Inflammatory macrophage (primary cell): ENCODE measurements around the gene GPR39.

ENCODE experiments used
- DNase-seq, 2 donors: peaks; one replicate each; pipeline ENCODE4 v3.0.0-alpha.2; 2020 to 2022

The GPR39 gene

DNA sequence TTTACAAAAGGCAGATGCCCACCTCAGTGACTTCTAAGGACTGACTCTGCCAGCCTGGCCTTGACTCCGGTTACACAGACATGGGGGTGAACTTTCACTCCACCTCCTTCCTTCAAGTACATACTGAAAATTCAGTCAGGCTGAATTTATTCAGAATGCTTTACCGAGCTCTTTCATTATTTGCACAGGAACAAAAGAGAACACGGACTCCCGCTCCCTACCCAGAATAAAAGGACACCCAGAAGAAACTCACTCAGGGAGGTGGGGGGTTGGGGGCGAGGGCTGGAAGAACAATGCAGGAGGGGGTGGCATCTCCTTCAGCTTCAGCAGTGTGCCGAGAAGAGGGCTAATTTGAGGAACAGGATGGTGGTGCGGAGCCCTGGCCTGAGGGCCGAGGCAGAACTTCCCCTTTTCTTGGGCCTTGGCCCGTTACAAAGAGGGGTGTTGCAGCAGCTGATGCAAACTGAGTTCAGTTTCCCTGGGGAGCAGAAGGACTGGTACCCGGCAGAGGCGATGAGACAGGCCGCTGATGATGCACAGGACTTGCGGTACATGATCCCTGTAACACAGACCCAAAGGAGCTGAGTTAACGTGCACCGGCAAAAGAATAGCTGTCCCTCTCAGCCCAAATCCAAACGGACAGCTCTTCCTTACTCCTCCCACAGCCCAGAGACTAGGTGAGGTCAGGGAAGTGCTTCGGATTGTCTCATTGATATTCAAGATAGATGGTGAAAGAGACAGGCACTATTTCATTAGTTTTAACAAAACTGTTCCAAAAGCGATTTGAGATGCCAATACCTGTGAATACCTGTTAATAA is 229.3 kb downstream of the GPR39 start:
- peak; percentile 59 to 60 for DNase-seq

DNA sequence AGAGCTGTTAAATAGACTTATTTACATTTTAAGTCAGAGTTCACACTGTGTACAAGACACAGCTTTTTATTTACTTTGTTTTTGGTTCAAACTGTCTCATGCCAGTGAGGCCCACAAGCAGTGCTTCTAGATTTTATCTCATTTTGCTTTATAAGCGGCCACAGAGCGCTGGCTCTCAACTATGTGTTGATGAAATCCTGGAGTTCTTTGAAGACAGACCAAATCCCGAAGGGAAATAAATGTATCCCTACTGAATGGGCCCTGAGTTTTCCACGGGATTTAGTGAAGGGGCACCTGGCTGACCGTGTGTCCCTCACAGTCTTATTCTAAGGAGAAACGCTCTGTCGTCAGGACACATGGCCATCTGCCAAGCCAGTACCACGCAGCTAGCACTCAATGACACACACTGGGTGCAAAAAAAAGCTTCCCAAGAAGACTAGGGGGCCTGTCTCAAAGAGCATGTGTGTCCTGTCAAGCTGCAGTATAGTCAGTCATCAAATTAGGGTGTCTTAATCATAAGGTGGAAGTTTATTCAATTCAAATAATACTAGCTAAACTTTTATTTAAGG is 230.0 kb downstream of the GPR39 start:
- no peak for DNase-seq

DNA sequence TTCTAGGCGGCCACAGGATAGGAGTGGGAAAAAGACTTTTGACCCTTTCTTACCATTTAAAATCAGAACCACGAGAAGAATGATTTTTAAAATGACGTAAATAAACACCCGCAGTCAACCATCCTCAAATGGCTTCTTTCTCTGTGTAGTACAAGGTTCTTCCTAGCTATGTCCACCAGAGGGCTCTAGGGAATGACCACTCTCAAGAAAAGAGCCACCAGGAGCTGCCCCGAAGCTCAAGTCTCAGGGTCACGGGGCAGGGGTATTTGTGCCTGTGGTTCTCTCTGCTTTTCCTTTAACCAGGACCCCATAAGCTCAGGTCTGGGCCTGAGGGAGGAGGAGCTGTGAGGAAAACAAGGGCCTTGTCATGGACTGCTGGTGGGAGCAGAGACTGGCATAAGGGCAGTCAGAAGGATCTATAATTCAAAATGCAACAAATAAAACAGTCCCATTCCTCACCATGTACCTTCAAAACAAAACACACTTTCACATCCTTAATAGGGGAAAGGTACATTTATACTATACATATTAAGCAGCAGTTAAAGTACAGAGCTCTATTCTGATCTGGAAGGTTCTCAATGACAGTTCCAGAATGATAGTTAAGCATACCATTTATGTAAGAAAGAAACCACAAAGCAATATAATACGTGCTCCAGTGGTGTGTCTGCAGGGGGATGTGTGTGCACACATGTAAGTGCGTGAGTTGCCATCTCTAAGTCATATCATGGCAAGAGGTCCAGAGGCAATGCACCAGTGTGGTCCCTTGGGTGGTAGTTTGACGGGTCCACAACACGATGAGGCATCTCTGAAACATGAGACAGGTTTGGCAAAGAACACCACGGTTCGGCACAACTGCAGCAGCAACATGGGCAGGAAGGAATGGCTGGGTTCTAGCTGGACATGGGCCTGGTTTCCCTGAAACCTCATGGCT is 234.8 kb downstream of the GPR39 start:
- DNase-seq, result no peak

DNA sequence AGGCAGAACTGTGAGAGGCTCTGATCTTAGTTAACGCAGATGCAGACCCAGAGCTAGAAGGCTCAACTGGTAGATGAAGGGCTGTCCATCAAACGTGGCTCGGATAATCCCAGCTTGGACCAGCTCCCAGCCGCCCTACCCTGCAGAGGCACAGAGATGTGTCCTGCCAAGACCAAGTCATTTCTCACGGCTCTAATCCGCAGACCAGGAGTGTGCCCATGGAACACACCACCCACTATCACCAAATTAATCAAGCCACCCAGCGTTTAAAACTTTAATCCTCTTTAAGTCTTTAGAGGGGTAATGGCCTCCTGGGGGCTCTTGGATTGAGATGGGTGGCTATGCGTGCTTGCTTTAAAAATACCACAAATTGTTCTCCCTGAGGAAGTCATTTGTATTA is 235.9 kb downstream of the GPR39 start:
- no peak for DNase-seq

DNA sequence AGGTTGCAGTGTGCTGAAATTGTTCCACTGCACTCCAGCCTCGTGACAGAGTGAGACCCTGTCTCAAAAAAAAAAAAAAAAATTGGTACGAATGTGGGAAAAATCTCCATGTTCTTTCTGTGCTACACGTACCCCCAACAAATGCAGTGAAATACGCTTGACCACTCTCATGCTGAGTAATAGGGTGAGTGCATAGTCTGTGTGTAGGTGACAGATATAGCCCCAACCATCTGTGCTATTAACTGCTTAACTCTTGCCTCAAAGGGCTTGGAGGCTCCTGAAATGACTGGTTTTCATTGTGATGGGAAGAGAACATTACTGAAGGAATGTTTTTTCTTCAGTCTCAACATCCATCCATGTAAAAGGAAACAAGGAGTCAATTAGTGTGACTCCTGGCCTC is 237.7 kb downstream of the GPR39 start:
- DNase-seq, result no peak

DNA sequence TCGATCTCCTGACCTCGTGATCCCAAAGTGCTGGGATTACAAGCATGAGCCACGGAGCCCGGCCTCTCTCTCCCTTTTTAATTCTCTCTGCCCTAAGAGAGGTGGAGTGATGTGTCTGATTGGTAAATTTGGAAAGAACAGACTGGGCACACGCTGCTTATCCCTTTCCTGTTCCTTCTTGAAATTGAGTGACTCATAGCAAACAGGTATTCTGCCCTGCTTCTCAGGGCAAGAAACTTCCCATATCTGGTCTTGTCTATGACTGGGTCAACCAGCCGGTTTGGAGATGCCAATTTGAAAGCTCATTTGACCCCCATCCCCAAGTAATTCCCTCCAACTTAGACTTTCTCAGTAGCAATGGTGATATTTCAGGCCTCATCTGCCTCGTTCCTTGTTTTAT is 238.4 kb downstream of the GPR39 start:
- no peak for DNase-seq

DNA sequence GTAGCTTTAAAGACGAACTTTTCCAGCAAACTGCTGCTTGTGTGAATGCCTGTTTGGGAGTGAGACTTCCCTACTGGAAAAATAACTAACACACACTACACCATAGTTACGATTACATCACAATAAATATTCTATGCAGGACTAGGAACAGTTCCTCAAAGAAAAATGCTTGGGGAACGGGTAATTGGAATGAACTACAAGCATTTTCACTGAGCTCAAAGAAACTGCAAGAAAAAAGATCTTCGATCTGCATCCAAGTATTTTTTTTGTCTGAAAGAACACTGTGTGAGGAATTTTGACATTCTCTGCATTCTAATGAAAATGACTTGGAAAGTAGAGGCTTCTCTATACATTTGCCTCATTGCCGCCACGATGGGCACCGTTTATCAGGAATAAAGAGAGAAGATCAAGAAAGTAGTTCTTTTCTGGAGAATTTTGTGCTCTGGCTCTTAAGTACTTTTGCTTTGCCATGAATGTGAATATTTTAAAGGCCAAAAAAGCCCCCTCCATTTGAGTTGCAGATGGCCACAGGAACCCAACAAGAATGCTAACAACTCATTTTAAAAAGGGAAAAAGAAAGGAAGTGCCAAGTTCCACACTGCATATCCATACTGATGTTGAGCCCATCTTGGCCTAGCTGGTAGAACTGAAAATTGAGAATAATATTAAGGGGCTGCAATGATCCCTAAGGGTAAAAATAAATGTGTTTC is 239.8 kb downstream of the GPR39 start:
- DNase-seq, result no peak

DNA sequence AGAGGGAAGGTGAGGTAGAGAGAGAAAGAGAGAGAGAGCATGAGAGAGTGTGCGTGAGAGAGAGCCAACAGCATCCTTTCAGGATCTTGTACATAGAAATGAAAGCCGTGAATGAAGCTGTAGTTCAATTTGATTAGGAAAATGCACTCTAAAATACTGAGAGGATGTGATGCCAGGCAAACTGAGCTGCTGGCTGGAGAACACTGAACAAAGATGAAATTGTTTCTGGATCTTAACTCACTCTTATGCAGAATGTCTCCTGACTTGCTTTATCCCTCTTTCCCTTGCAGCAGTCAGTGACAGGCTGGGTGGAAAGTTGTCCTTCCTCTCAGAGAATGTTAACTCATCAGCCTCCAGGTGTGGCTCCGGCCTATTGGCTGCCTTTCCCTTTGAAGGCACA is 242.7 kb downstream of the GPR39 start:
- DNase-seq, result no peak

DNA sequence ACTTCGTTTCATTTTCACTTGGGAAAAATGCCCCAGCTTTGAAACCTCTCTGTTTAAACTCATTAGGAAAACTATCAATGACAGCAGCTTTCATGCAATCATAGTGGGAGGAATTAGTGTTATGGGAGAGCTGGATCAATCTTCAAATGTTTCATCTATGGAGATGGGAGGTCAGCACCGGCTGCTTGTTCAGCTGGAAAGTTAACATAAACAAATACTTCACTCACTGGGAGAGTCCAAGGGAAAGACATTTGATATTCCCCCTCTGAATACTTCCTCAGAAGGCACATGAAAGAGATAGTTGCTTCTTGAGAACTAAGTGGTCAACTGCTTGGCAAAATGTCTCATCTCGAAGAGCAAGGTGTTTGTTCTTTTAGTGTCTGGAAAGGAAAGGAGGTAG is 246.1 kb downstream of the GPR39 start:
- DNase-seq, result no peak

DNA sequence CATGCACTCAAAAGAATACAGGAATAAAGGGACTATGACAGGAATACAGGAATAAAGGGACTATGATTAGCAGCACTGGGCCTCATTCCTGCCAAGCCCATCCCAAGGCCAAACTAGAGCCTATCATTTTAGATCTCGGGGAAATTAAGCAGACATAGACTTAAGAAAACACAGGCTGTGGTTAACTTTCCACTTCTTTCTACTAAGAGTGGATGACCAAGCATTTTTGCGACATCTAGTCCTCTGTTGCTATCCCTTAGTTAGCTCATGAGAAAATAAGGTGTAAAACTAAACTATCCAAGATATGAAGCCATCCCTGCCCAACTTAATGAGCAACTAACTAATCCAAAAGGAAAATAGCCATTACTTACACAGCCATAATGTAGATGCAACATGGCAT is 247.5 kb downstream of the GPR39 start:
- no peak for DNase-seq

DNA sequence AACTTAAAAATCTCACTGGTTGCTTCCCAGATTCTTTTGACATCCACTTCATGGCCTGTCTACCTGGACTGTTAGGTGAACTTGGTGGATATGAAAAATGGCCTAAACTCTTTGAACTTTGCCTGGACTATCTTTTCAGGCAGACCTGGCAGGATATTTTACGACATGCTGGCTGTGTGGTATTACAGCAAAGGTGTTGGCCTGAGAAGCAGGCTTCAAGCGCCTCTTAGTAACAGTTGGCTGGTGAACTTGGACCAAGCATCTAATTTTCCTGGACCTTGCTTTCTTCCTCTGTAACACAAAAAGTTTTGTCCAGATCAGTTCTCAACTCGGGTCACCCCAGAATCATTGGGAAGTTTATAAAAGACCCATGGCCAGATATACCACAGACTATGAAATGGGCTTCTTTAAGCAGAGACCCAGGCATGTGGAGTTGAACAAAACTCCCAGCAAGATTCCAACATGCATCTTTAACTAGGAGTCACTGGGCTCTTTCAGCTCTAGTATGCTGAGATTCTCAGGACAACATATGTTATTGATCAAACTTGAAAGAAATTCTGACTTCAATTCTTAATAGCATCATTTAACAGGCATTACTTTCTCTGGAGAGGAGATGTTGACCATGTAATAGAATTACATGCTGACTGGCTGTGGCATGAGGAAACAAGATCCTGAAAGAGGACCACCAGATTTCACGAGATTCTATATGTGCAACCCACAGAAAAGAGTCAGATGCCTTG is 249.0 kb downstream of the GPR39 start:
- DNase-seq, result no peak

DNA sequence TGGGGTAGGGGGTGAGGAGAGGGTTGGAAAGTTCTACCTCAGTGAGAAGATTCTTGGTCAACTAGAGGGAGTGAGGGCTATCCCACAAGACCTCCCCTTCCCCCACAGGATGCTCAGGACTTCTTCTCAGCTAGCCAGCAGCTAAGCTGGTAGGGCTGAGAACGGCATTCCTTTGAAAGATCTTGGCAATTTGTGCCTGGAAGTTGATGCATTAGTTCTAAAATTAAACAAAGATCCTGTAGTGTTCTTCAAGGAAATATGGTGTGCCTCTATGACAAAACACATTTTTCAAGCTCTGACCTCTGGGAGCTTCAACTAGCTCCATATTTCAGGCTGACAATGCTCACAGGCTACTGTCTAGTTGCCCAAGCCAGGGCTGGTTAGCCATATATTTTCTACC is 251.1 kb downstream of the GPR39 start:
- no peak for DNase-seq

DNA sequence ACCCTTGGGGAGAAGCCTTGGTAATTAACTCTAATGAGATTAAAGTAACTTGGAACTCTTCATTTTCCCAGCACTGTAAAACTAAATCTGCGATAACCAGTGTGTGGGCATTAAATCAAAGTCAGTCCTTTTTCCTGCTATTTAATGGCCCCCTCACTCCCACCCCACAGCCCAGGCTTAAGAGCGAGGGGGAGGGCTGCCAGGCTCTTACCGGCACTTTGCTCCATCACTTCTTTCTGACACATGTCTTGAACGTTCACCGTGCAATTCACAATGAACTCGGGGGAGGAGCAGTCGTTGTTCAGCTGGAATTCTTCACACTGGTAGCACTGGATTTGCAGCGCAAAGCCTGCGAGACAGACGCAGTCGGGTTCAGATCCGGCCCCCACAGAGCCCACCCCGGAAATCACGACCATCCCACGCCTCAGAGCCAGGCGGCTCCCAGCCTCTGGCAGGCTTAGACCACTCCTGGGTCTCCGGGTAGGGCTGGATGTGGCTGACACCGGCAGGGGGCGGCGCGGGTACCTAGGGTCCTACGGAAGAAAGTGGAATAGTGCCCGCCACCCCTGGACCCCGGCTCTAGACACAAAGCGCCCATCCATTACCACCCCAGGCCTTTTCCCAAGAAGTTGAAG is 251.7 kb downstream of the GPR39 start:
- DNase-seq, result no peak

DNA sequence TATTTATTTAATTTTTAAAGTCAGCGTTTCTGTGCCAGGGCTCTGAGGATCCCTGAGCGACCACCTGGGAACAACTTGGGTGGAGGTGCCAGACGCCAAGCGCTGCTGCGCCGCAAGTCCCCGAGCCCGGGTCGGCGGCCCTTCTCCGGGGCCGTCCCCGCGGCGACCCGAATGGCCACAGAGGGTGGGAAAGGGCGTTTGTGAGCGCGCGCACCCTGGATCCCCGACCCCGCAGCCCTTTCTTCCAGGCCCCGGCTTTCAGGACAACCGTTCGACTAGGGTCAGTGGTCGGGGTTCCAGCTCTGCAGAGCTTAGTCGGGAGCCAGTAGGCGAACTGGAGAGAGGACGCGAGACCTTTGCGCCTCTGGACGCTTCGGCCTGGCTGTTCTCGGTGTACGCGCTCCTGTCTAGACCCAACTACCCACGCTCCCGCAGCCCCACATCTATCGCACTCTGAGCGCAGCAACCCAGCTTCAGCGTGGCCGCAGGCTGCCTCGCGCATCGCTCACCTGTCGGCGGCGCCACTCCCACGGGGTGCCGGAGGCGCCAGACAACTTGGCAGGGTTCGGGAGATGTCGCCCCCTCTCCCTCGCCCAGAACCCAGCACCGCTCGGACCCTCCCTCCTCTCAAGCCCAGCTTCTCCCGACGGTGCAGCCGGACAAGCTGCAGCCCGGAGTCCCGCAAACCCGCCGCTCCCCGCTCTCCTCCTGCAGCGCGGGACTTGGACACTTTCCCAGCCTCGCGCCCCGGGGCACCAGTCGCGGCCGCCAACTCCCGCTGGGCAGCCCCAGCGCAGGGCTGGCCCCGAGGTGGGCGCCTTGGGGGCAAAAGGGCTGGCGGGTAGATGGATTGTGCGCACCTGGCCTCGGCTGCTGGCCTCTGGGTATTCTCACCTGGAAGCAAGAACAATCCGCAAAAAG is 252.6 kb downstream of the GPR39 start:
- DNase-seq, result no peak

DNA sequence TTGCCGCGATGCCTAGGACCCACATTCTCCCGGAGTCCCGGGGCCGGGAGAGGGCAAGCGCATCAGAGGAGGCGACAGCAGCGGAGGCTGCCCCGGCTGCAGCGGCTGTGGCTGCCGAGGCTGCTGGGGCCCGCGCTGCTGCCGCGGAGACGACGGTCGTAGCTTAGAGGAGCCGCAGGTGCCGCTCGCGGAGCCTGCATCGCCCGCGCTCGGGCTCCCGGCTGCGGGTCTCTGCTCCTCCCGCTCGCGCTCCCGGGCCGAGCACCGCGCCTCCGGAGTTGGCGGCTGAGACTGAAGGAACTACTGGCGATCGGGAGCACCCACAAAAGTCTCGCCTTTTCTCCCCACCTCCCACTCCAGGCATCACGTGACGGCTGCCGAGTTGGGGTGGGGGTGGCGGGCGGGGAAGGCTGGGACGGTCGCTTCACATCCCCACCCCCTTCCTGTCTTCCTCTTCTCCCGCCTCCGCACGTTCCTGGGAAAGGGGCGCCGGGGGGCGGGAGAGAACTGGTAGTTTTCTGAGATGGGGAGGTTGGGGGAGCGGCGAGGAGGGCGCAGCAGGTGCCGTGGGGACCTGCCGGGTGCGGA is 253.4 kb downstream of the GPR39 start, which contains the start of gene LYPD1:
Gene LYPD1, minus strand, starts transcription at position 298 of the 588 bp plus-strand sequence. Its CDS starts 273 bp downstream, at position 25.
- DNase-seq, result no peak

DNA sequence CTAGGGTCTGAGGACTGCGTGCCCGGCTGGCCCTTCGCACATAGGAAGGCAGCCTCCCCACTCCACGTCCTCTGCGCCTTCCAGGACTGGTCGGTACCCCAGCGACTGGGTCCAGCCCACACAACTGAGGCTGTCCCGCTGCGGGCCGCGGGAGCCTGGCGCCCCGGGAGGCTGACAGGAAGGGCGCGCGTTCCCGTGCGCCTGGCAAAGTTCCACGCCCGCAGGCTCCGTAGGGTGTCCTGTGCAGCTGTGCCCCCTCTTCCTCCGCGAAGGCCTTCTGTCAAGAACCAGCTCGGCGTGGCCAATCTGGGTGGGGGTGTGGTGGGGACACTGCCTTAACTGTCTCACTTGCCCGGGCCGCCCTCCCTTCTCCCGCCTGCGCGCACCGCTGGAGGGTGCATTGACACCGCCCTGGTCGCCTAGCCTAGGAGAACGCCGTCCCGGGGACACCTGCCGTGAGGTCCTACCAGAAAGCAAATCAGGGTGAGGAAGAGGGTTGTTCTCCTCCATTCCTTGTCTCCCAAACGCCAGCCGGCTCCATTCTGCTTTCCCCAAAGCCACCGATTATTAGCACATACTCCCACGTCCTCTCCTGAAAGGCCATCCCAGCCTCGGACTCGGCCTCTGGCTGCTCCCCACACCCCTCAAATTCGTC is 254.0 kb downstream of the GPR39 start:
- DNase-seq, result no peak

DNA sequence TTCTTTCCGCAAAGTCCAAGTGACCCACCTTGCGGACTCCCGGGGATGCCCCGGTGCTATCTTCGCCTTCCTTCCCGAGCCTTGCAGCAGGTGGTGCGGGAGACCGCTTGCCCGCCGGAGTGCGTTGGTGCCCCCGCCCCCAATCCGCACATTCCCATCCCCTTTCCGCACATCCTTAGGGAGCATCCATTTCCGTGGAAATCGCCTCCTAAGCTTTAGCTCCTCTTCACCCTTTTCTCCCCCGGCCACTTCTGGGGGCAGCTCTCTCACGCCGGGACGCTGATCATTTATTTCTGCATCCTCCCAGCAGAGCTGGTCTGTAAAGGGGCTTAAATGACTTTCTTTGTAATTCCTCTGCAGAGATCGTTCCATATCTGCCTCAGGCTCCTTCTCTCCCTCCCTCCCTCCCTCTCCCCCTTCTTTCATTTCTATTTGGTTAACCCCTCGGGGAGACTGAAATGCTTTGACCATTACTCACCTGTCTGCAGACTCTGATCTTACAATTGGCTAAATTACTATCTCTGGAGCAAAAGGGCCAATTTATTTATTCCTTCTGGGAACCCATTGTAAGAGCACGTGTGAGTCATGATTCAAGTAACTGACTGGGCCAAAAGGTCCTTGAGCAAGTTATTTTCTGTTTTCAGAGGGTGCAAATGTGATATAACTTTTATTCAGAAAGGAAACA is 254.7 kb downstream of the GPR39 start:
- no peak for DNase-seq

DNA sequence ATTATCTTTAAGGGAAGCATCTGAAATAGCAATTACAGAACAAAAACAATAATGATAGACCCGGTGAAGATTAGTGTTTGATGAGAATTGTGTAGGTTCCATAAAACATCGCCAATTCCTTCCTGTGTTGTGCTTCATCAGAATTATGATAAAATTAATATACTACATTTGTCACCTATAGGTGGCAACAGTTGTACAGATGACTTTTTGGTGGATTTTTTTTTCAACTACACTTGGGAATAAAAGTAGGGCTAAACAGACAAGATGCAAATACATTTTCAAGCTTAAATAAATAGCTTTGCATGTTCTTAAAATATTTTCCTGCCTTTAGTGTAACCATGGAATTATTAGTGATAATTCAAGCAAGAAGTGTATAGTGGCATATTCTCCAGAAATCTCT is 260.4 kb downstream of the GPR39 start:
- DNase-seq, result no peak

DNA sequence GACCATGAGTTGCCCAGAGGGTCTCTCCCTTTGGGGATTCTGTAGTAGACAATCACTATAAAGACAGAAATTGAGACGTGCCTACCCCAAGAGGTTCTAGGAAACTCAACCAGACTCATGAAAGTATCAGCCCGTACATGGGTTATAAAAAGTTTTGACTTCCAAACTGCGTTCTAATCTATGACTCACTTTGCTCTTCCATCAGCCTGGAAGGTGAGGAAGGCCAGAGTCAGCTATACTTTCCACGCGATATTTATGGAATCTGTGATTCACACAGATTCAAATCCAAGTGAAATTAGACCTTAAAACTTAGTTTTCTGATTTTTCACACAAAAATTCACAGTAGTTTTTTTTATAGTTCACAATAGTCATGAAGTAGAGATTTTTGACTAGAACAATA is 261.1 kb downstream of the GPR39 start:
- no peak for DNase-seq
